ENCODE measurements around the gene PITPNC1.

GRCh38 chr17:67666028-67666427 is 288.9 kb downstream of the PITPNC1 start:
- TF ChIP-seq CTCF (conservative IDR thresholded peaks at IDR 0.05; ENCODE audit: low read depth, low read length) (no peak), EZH2 (IDR thresholded peaks at IDR 0.05; ENCODE audit: low read length, unreplicated experiment) (no peak), EZH2phosphoT487 (IDR thresholded peaks at IDR 0.05; ENCODE audit: borderline replicate concordance, low read length) (no peak)

Data from PC-3 (cell line).